Measurements from ENCODE around the gene TTC28. TPM values are rescaled to one million over a fixed set of nuclear protein-coding genes. Genes with fewer than 3 reads are reported as not detected.

The TTC28 gene
- total RNA-seq, 1 experiment from 2014 or later, result 0.12 TPM

GRCh38 chr22:28608546-28608945 lies 71.1 kb downstream of the TTC28 start:
- BruUV-seq (replicated peaks), result no TSS peak
- H3K79me2 ChIP-seq (ENCODE audit: insufficient read depth, low read length), result no peaks in the 10 kb centered on the region
- no peaks in the 10 kb centered on the region for H3K9me3 ChIP-seq (ENCODE audit: control insufficient read depth in 1 of 2, insufficient read depth in 1 of 2, low read depth in 1 of 2, low read length in 2 of 2)
- intact Hi-C loops (cut with micrococcal nuclease), result no loop called here
- no peaks in the 10 kb centered on the region for H3K9me2 ChIP-seq (ENCODE audit: insufficient read depth)
- H3K27me3 ChIP-seq (ENCODE audit: insufficient read depth, low read length), result no peaks in the 10 kb centered on the region
- no peak overlapping the region for H3K27ac ChIP-seq (ENCODE audit: low read depth, low read length)
- ATAC-seq (no peak), DNase-seq (ENCODE audit: low read depth, low spot score) (no peak)
- no peaks in the 10 kb centered on the region for H3K36me3 ChIP-seq (ENCODE audit: control insufficient read depth in 1 of 2, insufficient read depth in 2 of 2, low read length in 2 of 2)
- TF ChIP-seq FOSL1 (IDR thresholded peaks at IDR 0.05; ENCODE audit: low read depth) (no peak), EZH2 (IDR thresholded peaks at IDR 0.05) (no peak), TCF7L2 (IDR thresholded peaks at IDR 0.05; ENCODE audit: borderline replicate concordance, extremely low read depth, insufficient read depth, insufficient read length) (no peak), POLR2AphosphoS5 (IDR thresholded peaks at IDR 0.05; ENCODE audit: low read depth, low read length) (no peak), RAD21 (IDR thresholded peaks at IDR 0.05; ENCODE audit: low read depth) (no peak), EZH2phosphoT487 (IDR thresholded peaks at IDR 0.05; ENCODE audit: borderline replicate concordance) (no peak), POLR2A (IDR thresholded peaks at IDR 0.05; ENCODE audit: borderline replicate concordance, extremely low read depth, insufficient read depth, insufficient read length) (no peak), ELF1 (IDR thresholded peaks at IDR 0.05; ENCODE audit: borderline replicate concordance, low read depth) (no peak), YY1 (IDR thresholded peaks at IDR 0.05; ENCODE audit: extremely low read depth, insufficient replicate concordance, low read depth, low read length) (no peak), CBX3 (IDR thresholded peaks at IDR 0.05; ENCODE audit: low read depth) (no peak), EGR1 (IDR thresholded peaks at IDR 0.05; ENCODE audit: low read depth) (no peak)
- RAD21 ChIA-PET (ENCODE audit: low non-redundant PET in 1 of 2, low total read pairs in 2 of 2, uncharacterized antibody in 2 of 2, unreplicated experiment in 2 of 2), result no interaction called here
- H3K4me3 ChIP-seq (replicated peaks in 1 of 2; ENCODE audit: low read depth in 1 of 2, low read length in 2 of 2), result no peak overlapping the region
- CTCF ChIA-PET, result no interaction called here
- no peak overlapping the region for H3K4me2 ChIP-seq (ENCODE audit: low read length)
- no peak overlapping the region for H3K9ac ChIP-seq (ENCODE audit: low read length)
- H2AFZ ChIP-seq (ENCODE audit: low read depth, low read length, poor library complexity, severe bottlenecking), result no peak overlapping the region
- POLR2A ChIA-PET, result no interaction called here
- no peaks in the 10 kb centered on the region for H4K20me1 ChIP-seq (ENCODE audit: insufficient read depth)
- H3K4me1 ChIP-seq (ENCODE audit: control insufficient read depth in 1 of 2, insufficient read depth in 2 of 2, low read length in 2 of 2), result no peaks in the 10 kb centered on the region

GRCh38 chr22:28607795-28608194 lies 71.8 kb downstream of the TTC28 start:
- no peaks in the 10 kb centered on the region for H3K9me2 ChIP-seq (ENCODE audit: insufficient read depth)
- no peak overlapping the region for H2AFZ ChIP-seq (ENCODE audit: low read depth, low read length, poor library complexity, severe bottlenecking)
- no peaks in the 10 kb centered on the region for H3K4me1 ChIP-seq (ENCODE audit: control insufficient read depth in 1 of 2, insufficient read depth in 2 of 2, low read length in 2 of 2)
- intact Hi-C loops (cut with micrococcal nuclease), result no loop called here
- no peak overlapping the region for H3K9ac ChIP-seq (ENCODE audit: low read length)
- H3K27me3 ChIP-seq (ENCODE audit: insufficient read depth, low read length), result no peaks in the 10 kb centered on the region
- no peak overlapping the region for H3K4me3 ChIP-seq (replicated peaks in 1 of 2; ENCODE audit: low read depth in 1 of 2, low read length in 2 of 2)
- RAD21 ChIA-PET (ENCODE audit: low non-redundant PET in 1 of 2, low total read pairs in 2 of 2, uncharacterized antibody in 2 of 2, unreplicated experiment in 2 of 2), result no interaction called here
- H3K4me2 ChIP-seq (ENCODE audit: low read length), result no peak overlapping the region
- DNase-seq (ENCODE audit: low read depth, low spot score) (no peak), ATAC-seq (no peak)
- no TSS peak for BruUV-seq (replicated peaks)
- no peak overlapping the region for H3K27ac ChIP-seq (ENCODE audit: low read depth, low read length)
- POLR2A ChIA-PET, result no interaction called here
- no peaks in the 10 kb centered on the region for H3K36me3 ChIP-seq (ENCODE audit: control insufficient read depth in 1 of 2, insufficient read depth in 2 of 2, low read length in 2 of 2)
- no peaks in the 10 kb centered on the region for H4K20me1 ChIP-seq (ENCODE audit: insufficient read depth)
- H3K79me2 ChIP-seq (ENCODE audit: insufficient read depth, low read length), result no peaks in the 10 kb centered on the region
- no peaks in the 10 kb centered on the region for H3K9me3 ChIP-seq (ENCODE audit: control insufficient read depth in 1 of 2, insufficient read depth in 1 of 2, low read depth in 1 of 2, low read length in 2 of 2)
- CTCF ChIA-PET, result no interaction called here
- TF ChIP-seq ELF1 (IDR thresholded peaks at IDR 0.05; ENCODE audit: borderline replicate concordance, low read depth) (no peak), MAX (IDR thresholded peaks at IDR 0.05) (no peak), SRF (IDR thresholded peaks at IDR 0.05; ENCODE audit: low read depth) (no peak), POLR2A (IDR thresholded peaks at IDR 0.05; ENCODE audit: borderline replicate concordance, extremely low read depth, insufficient read depth, insufficient read length) (no peak), YY1 (IDR thresholded peaks at IDR 0.05; ENCODE audit: extremely low read depth, insufficient replicate concordance, low read depth, low read length) (no peak), EGR1 (IDR thresholded peaks at IDR 0.05; ENCODE audit: low read depth) (no peak), SIN3A (IDR thresholded peaks at IDR 0.05; ENCODE audit: low read depth) (no peak), POLR2AphosphoS5 (IDR thresholded peaks at IDR 0.05; ENCODE audit: low read depth, low read length) (no peak), EZH2 (IDR thresholded peaks at IDR 0.05) (no peak), CEBPB (IDR thresholded peaks at IDR 0.05; ENCODE audit: low read depth) (no peak), CTCF (IDR thresholded peaks at IDR 0.05 in 2 of 3, conservative IDR thresholded peaks at IDR 0.05 in 1 of 3; ENCODE audit: borderline replicate concordance in 1 of 3, insufficient read depth in 1 of 3, low read depth in 2 of 3, low read length in 2 of 3) (no peak)
